Iris pigment epithelial cell (primary cell): ENCODE data around the gene NEDD8.
A peak's percentile ranks its signal among the peaks of the same experiment; 100 is the strongest.

Experiments used
- DNase-seq: peaks from one replicate; pipeline ENCODE4 v3.0.0-alpha.2; 2011; ENCODE audit warnings: low read depth

NEDD8 gene

DNA sequence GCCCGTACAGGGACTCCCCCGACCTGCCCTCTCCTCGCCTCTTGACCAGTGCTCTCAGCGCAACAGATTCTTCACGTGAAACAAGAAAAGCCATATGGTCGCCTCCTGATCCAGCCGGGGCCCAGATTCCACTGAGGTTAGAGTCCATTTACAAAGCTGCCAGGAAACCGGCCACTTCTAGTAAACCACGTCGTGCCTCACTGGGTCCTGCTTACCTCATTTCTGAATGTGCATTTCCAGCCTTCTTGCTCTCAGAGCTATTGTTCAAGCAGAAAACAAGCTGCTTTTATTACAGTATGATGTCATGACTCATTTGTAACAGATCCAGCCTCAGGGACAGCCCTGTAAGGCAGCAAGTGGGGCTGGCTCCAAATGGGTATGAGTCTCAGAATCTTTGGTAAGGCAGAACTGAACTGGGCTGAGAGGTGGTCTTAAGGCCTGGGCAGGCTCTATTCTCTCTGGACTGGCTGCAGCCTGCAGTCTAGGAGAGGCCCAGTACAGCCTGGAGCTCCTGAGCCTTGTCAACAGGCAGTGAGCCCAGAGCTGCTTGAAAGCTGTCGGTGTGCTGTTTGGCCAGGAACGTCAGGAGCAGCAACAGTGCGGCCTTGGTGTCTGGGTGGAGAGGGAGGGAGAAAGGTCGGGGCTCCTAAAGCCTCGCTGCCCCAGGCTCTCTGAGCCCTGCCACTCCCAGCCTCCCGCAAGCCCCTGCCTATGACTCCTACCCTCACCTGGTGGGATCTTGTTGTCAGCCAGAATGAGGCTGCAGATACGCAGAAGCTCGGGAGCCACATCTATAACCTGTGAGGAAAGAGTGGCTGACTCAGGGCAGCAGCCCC lies 52.0 kb downstream of the NEDD8 start:
- DNase-seq: peak; percentile 84

DNA sequence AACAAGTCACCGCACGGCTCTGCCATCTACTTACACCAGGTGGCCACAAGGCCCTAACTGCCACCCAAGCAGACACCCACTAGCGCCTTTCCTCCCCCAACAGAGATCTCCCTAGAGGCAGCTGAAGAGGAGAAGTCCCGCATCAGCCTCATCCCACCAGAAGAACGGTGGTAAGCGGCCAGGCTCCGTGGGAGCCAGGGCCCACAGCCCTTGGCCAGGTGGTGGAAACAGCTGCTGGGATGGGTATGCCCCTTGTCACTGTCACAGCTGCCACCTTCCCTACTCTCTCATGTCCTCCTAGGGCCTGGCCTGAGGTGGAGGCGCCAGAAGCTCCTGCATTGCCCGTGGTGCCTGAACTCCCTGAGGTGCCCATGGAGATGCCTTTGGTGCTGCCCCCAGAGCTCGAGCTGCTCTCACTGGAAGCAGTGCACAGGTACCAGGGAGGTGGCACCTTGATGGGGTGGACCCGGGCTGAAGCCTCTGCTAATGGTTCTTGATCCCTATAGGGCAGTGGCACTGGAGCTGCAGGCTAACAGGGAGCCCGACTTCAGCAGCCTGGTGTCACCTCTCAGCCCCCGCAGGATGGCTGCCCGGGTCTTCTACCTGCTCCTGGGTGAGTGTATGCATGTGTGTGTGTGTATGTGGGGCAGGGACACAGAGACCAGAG lies 52.7 kb downstream of the NEDD8 start:
- no peak for DNase-seq

DNA sequence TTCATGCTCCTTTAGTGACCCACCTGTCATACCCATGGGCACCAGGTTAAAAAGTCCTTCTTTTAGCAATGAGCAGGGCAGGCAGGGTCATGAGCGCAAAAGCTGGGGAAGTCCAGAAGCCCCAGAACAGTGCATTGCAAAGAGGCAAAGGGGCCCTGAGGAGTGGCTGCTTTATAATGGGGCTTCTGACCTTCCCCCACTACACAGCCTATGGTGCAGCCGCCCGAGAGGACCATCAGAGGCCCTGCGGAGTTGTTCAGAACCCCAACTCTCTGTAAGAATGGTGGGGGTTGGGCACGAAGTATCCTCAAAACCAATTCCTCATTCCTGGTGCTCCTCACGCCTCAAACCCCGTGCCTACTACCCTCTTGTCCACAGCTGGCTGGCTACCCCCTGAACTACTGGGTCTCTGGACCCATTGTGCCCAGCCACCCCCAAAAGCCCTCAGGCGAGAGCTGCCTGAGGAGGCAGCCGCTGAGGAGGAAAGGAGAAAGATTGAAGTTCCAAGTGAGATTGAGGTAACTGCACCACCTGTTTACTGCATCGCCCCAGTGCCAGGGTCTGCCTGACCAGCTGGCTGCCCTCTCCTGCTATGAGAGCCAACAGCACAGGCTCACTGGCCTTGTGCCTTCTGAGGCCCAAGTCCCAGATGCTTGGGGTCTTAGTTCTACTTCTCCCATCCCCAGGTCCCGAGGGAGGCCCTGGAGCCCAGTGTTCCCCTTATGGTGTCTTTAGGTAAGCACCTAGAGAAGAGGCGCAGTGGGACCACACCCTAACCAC lies 53.6 kb downstream of the NEDD8 start:
- DNase-seq: no peak

DNA sequence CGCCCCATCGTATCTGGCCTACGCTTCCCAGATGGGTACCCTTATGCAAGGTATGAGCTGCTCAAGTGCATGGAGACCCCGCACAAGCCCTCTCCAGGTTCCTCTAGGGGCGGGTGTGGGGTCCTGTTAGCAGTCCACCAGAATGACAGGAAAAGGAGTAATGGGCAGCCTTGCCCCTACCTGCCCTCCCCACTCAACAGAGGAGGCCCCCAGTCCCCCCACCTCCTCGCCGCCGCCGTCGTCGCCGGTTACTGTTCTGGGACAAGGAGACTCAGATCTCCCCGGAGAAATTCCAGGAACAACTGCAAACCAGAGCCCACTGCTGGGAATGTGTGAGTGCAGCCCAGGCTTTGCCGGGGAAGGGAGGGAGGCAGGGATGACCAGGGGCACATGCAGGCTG lies 54.3 kb downstream of the NEDD8 start:
- DNase-seq: no peak

DNA sequence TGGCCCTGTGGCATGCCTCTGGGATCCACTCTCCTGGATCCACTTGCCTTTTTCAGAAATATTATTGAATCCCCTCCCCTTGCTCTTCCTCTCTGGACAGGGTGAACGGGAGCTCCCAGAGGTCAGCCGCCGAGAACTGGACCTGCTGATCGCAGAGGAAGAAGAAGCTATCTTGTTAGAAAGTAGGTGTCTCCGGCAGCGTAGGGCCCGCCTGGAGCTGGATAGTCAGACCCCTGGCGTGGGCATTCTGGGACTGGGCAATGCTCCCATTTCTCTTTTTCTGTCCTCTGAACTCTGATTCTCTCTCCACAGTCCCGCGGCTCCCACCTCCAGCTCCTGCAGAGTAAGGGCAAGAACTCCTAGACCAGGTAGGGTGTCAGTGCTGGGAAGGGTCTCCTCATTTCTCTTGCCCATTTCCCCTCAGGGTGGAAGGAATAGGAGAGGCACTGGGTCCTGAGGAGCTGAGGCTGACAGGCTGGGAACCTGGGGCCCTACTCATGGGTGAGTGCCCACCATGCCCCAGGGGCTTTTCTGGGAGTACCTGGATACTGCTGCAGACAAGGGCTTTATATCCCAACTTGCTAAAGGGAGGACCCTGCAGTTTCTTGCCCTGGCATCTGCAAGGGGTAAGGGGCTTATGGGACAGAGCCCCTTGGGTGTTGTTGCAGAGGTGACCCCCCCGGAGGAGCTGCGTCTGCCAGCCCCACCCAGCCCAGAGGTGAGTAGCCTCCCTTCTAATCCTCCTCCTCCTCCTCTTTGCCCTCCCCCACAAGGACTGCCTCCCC lies 54.9 kb downstream of the NEDD8 start:
- no peak for DNase-seq

DNA sequence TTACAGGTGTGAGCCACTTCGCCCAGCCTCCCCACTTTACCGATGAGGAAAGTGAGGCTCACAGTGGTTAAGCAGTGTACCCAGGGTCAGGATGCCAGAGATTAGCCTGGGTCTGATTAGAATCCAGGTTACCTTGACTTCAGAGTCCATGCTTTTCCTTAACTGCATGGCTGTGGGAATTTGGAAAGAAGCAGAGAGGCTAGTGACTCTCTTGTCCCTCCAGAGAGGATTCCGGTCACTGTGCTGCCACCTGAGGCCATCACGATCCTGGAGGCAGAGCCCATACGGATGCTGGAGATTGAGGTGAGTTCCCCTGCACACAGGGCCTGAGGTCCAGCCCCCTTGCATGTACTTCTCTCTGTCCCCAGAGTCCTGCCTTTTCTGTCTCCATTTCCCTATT lies 55.6 kb downstream of the NEDD8 start:
- DNase-seq: no peak

DNA sequence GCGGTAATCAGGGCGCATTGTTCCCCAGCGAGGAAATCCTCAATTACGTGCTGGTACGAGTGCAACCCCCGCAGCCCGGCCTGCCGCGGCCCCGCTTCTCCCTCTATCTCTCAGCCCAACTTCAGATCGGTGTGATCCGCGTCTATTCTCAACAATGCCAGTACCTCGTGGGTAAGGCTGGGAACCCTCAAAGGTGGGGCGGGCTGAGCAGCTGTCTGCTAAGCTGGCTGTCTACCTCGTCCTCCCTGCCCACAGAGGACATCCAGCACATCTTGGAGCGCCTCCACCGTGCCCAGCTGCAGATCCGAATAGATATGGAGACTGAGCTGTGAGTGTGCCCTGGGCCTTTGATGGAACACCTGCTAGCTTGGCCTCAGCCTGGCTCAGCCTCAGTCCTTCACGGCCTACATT lies 59.3 kb downstream of the NEDD8 start:
- no peak for DNase-seq

DNA sequence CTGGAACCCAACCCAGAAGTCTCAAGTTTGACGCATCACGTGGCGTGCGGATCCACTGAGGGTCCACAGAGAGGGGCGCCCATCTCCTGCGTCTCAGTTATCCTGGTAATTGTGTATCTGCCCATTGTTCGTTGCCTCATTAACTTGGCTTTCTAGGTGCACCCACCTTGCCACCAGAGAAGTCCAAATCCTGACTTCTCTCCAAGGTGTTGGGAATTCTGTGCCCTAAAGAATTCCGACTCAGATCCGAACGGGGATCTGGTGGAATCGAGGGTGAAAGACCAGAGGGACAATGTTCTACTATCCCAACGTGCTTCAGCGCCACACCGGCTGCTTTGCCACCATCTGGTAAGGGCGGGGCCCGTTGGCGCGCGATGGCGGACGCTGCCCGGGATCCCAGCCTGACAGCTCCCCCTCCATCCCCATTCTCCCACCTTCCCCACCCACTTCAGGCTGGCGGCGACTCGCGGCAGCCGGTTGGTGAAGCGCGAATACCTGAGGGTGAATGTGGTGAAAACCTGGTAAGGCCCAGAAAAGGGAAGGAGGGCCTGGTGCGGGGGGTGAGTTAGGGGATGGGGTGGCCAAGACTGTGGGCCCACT lies 59.8 kb downstream of the NEDD8 start:
- peak; percentile 17 for DNase-seq

DNA sequence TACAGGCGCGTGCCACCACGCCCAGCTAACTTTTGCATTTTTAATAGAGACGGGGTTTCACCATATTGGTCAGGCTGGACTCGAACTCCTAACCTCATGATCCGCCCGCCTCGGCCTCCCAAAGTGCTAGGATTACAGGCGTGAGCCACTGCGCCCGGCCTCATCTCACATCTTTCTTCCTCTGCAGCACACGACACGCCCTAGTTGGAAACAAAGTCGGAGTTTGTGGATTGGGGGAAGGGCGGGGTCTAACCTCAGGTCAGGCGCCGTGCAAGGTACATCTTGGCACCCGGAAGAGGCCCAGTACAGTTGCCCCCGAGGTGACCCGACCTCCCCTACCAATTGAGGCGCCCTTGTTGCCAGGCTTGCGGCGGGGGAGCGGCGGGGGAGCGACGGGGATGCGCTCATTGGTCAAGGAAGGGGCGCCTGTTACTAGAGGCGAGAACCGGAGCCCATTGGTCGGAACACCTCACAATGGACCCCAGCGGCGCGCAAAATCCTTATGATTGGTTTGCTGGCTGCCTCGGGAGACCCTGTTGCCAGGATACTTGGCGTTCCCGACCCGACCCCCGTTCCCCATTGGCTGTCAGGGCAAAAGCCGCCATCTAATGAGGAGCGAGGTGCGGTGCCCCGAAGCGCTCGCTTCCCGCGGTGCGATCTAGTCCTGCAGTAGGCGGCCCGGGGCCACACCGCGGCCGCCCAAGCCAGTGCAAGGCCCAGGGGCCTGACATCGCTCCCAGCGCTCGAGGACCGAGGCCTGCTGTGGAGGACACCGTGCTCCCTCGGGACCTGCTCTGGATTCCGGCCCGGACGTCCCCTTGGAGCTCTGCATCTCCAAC lies 60.5 kb downstream of the NEDD8 start, which contains the start of gene REC8:
Gene REC8, plus strand, starts transcription at position 659 of the 839 bp plus-strand sequence. CDS start 473 bp downstream, outside the sequence.
- peak; percentile 100 for DNase-seq

DNA sequence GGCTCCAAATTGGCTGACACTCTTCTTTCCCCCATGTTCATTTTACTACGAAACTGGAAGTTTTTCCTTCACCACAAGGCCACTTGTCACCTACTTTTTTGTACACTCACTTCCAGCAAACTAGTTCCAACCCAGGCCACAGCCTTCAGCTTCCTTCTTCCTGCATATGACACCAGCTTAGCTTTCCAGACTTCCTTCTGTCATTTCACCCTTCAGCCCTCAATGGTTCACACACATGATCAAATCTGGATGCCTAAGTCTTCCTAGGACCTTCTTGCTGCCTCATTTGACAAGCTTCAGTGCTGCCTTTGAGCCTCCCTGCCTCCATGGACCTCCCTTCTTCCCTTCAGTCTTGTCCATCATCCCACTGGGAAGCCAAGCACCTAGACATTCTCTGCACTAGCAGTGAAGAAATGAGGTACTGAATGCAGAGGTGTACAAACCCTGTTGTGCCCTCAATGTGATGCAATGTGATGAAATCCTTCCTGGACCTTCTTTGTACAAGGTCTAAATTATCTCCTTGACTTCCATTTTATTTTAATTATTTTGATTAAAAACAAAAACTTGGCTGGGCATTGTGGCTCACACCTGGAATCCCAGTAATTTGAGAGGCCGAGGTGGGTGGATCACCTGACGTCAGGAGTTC lies 64.6 kb downstream of the NEDD8 start:
- no peak for DNase-seq
